GM19043 (cell line): ENCODE results near the gene TJP2.

Experiments used
- ATAC-seq: cut with Tn5 transposase; IDR thresholded peaks from one replicate; pipeline ENCODE4 v1.9.1; 2021; ENCODE audit warnings: low read depth; ENCODE audit not compliant: unreplicated experiment

The TJP2 gene

DNA sequence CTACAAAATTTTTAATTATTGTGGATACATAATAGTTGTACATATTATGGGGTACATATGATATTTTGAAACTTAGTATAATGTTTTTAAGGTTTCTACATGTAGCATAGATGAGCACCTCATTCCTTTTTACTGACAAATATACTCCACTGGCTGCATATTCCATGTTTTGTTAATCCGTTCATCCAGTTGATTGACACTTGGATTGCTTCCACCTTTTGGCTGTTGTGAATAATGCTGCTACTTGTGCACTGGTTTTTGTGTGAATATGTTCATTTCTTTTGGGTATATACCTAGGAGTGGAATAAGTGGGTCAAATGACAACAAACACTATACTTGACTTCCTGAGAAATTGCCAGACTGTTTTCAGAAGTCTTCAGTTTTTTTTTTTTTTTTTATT, 148.2 kb downstream of the TJP2 start:
- no peak for ATAC-seq

DNA sequence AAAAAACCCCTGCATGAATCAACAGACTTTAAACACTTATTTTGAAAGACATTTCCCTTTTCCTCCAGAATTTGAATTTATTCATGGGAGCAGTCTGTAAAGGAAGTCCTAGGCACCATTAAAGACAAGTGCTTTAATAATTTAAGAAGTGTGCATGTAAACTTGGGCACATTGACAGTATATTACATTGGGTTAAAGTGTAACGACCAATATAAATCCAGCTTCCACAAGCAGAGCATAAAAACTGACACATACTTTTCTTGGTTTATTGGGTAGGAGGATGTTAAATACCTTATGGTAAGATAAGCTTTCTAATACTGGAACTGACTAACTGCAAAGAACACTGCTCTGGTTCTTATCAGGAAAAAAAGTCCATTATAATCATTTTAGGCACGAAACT, 149.8 kb downstream of the TJP2 start:
- ATAC-seq, result no peak
